Ascending aorta (tissue), 2 donors: Measurements from ENCODE around the gene HOXB8. TPM values are rescaled to one million over a fixed set of nuclear protein-coding genes. Genes with fewer than 3 reads are reported as not detected.

ENCODE experiments used
- DNase-seq, 2 donors: peaks; one replicate each; pipeline ENCODE4 v3.0.0-alpha.2; 2019; ENCODE audit warnings: low spot score in 2 of 2
- H3K27ac ChIP-seq, 2 donors: fragments of 200-600 bp; sonication (generic); one replicate each; pipeline ENCODE4 v1.5.1; 2016 to 2017; ENCODE audit warnings: mild to moderate bottlenecking in 1 of 2
- H3K27me3 ChIP-seq: fragments of 200-600 bp; sonication (generic); one replicate; pipeline ENCODE4 v1.5.1; 2017
- H3K36me3 ChIP-seq, 2 donors: fragments of 200-600 bp; sonication (generic); one replicate each; pipeline ENCODE4 v1.5.1; 2016
- H3K4me1 ChIP-seq, 2 donors: fragments of 200-600 bp; sonication (generic); one replicate each; pipeline ENCODE4 v1.5.1; 2016 to 2017; ENCODE audit warnings: mild to moderate bottlenecking in 1 of 2
- H3K4me3 ChIP-seq, 2 donors: fragments of 200-600 bp; sonication (generic); one replicate each; pipeline ENCODE4 v1.5.1; 2016 to 2017; ENCODE audit warnings: mild to moderate bottlenecking in 1 of 2
- H3K9me3 ChIP-seq, 2 donors: fragments of 200-600 bp; sonication (generic); one replicate each; pipeline ENCODE4 v1.5.1; 2016
- CTCF ChIP-seq, 3 experiments: fragments of 200-600 bp in 2 of 3; fragments of 450-650 bp in 1 of 3; sonication (generic) in 2 of 3; IDR thresholded peaks; one replicate each; pipeline ENCODE4 v1.5.1; 2016 to 2019; ENCODE audit warnings: antibody characterized with exemption in 3 of 3, mild to moderate bottlenecking in 1 of 3, moderate library complexity in 1 of 3
- intact Hi-C: fragments of 100-400 bp; cut with DNase I; formaldehyde crosslinking; loops from one replicate; pipeline ENCODE4 v1.15.1; 2023
- total RNA-seq: library from RNA; depleted of rRNA; stranded (reverse); fragments of >200 nt; gene quantifications from one replicate; pipeline ENCODE4 v1.1.0, GENCODE V29; 2016

HOXB8 gene
- total RNA-seq, 1 donor from 2014 or later: not detected

GRCh38 chr17:48622857-48623256, 7.8 kb upstream of the HOXB8 start:
- intact Hi-C loops: no loop called here
- no peak for DNase-seq
- peaks cover 34% of the 10 kb centered on the region for H3K27me3 ChIP-seq

GRCh38 chr17:48621410-48622392, 6.6 kb upstream of the HOXB8 start:
- no peak for TF ChIP-seq CTCF (IDR thresholded peaks at IDR 0.05)
- Histone ChIP-seq H3K27ac (no peak overlapping the region), H3K36me3 (no peaks in the 10 kb centered on the region), H3K9me3 (no peaks in the 10 kb centered on the region), H3K4me1 (peaks cover 19 to 27% of the 10 kb centered on the region in 2 donors), H3K4me3 (no peak overlapping the region), H3K27me3 (peaks cover 32% of the 10 kb centered on the region)
- intact Hi-C loops: no loop called here
- no peak for DNase-seq

More at GRCh38 chr17:48622857-48623256, 7.8 kb upstream of the HOXB8 start:
- no peak for TF ChIP-seq CTCF (IDR thresholded peaks at IDR 0.05)
- no peaks in the 10 kb centered on the region for H3K36me3 ChIP-seq
- peaks cover 18 to 26% of the 10 kb centered on the region in 2 donors for H3K4me1 ChIP-seq
- H3K9me3 ChIP-seq: no peaks in the 10 kb centered on the region
- H3K4me3 ChIP-seq: no peak overlapping the region
- no peak overlapping the region for H3K27ac ChIP-seq

- Histone ChIP-seq H3K9me3 (no peaks in the 10 kb centered on the region), H3K27me3 (peaks cover 31% of the 10 kb centered on the region), H3K36me3 (no peaks in the 10 kb centered on the region), H3K27ac (no peak overlapping the region), H3K4me3 (no peak overlapping the region), H3K4me1 (peaks cover 10 to 16% of the 10 kb centered on the region in 2 donors)
- DNase-seq: no peak
- intact Hi-C loops: no loop called here
- TF ChIP-seq CTCF (IDR thresholded peaks at IDR 0.05): no peak
Measured at GRCh38 chr17:48620461-48621139, 5.5 kb upstream of the HOXB8 start.

GRCh38 chr17:48619826-48620449, 4.8 kb upstream of the HOXB8 start:
- H3K4me1 ChIP-seq: peaks cover 5 to 11% of the 10 kb centered on the region in 2 donors
- no peak overlapping the region for H3K27ac ChIP-seq
- H3K27me3 ChIP-seq: peaks cover 26% of the 10 kb centered on the region
- intact Hi-C loops: loop anchor here (2.0 kb wide), 2 partner anchors 269 to 285 kb away; no protein-coding TSS in a partner anchor
- no peak for TF ChIP-seq CTCF (IDR thresholded peaks at IDR 0.05)
- H3K4me3 ChIP-seq: no peak overlapping the region
- H3K9me3 ChIP-seq: no peaks in the 10 kb centered on the region
- DNase-seq: no peak
- no peaks in the 10 kb centered on the region for H3K36me3 ChIP-seq

GRCh38 chr17:48618256-48618896, 3.3 kb upstream of the HOXB8 start:
- peak overlapping the region in 1 of 2 donors; percentile 28 for H3K4me3 ChIP-seq
- no peaks in the 10 kb centered on the region for H3K9me3 ChIP-seq
- TF ChIP-seq CTCF (IDR thresholded peaks at IDR 0.05): peak; percentile 92 to 98 (median 98)
- H3K27ac ChIP-seq: no peak overlapping the region
- intact Hi-C loops: loop anchor here (2.0 kb wide), 2 partner anchors 268 to 284 kb away; no protein-coding TSS in a partner anchor
- H3K4me1 ChIP-seq: peaks cover 4 to 9% of the 10 kb centered on the region in 2 donors
- peaks cover 36% of the 10 kb centered on the region for H3K27me3 ChIP-seq
- no peaks in the 10 kb centered on the region for H3K36me3 ChIP-seq
- peak; percentile 36 to 93 for DNase-seq
